Fibroblast of skin of left biceps (primary cell): ENCODE measurements around the gene OR4X1.
"Not testable (repeated sequence)": the region's sequence is repeated elsewhere in the genome, so short reads cannot be mapped to it uniquely, and the experiment has no call there.

Experiments
- DNase-seq, 2 experiments: peaks; one replicate each; pipeline ENCODE4 v3.0.0-alpha.2; 2013; ENCODE audit warnings: low read depth in 2 of 2

The OR4X1 gene

GRCh38 chr11:48263423-48263911 is at the start of gene OR4X1:
TSS of gene OR4X1 (plus strand) at chr11:48263861. CDS start at chr11:48263861, 0 bp downstream.
- DNase-seq = no peak

GRCh38 chr11:48216510-48216909 is 47.2 kb upstream of the OR4X1 start, which contains the start of gene OR4B1:
TSS of gene OR4B1 (plus strand) at chr11:48216810. CDS start at chr11:48216810, 0 bp downstream.
- DNase-seq = no peak

GRCh38 chr11:48228761-48229160 is 34.9 kb upstream of the OR4X1 start:
- DNase-seq = no peak

GRCh38 chr11:48230057-48230456 is 33.6 kb upstream of the OR4X1 start:
- DNase-seq = not testable (repeated sequence)

- no peak for DNase-seq
Measured at GRCh38 chr11:48237727-48238126, 25.9 kb upstream of the OR4X1 start.

- DNase-seq = no peak
Measured at GRCh38 chr11:48242501-48242900, 21.2 kb upstream of the OR4X1 start.

GRCh38 chr11:48244804-48245203 is 18.9 kb upstream of the OR4X1 start, which contains the start of gene OR4X2:
TSS of gene OR4X2 (plus strand) at chr11:48245104. CDS start at chr11:48245104, 0 bp downstream.
- no peak for DNase-seq

GRCh38 chr11:48248902-48249301 is 14.8 kb upstream of the OR4X1 start:
- no peak for DNase-seq

- no peak for DNase-seq
Measured at GRCh38 chr11:48261600-48261999, 2.1 kb upstream of the OR4X1 start.

- DNase-seq = no peak
Measured at GRCh38 chr11:48270621-48271020, 7.0 kb downstream of the OR4X1 start.

- no peak for DNase-seq
Measured at GRCh38 chr11:48272606-48273005, 8.9 kb downstream of the OR4X1 start.

- no peak for DNase-seq
Measured at GRCh38 chr11:48305923-48306322, 42.3 kb downstream of the OR4X1 start, which contains the start of gene OR4S1. TSS of gene OR4S1 (plus strand) at chr11:48306223. CDS start at chr11:48306223, 0 bp downstream.

GRCh38 chr11:48307760-48308386 is 44.2 kb downstream of the OR4X1 start:
- DNase-seq = no peak

GRCh38 chr11:48313590-48313989 is 49.9 kb downstream of the OR4X1 start:
- DNase-seq = not testable (repeated sequence)
